DOHH2 (cell line): Measurements from ENCODE around the gene RAPGEF1.

Experiments
- EZH2phosphoT487 ChIP-seq: fragments of 200-600 bp; sonication (generic); IDR thresholded peaks from 2 replicates; pipeline ENCODE4 v1.6.1; 2017; ENCODE audit warnings: borderline replicate concordance, mild to moderate bottlenecking, antibody characterized with exemption, low read length, moderate library complexity, mixed read lengths
- TF ChIP-seq, protein P1 (sequence below): fragments of 200-600 bp; sonication (generic); IDR thresholded peaks from one replicate; pipeline ENCODE4 v1.5.1; 2014; ENCODE audit warnings: antibody characterized with exemption, mild to moderate bottlenecking, low read depth, low read length; ENCODE audit not compliant: poor library complexity, severe bottlenecking

DNA sequence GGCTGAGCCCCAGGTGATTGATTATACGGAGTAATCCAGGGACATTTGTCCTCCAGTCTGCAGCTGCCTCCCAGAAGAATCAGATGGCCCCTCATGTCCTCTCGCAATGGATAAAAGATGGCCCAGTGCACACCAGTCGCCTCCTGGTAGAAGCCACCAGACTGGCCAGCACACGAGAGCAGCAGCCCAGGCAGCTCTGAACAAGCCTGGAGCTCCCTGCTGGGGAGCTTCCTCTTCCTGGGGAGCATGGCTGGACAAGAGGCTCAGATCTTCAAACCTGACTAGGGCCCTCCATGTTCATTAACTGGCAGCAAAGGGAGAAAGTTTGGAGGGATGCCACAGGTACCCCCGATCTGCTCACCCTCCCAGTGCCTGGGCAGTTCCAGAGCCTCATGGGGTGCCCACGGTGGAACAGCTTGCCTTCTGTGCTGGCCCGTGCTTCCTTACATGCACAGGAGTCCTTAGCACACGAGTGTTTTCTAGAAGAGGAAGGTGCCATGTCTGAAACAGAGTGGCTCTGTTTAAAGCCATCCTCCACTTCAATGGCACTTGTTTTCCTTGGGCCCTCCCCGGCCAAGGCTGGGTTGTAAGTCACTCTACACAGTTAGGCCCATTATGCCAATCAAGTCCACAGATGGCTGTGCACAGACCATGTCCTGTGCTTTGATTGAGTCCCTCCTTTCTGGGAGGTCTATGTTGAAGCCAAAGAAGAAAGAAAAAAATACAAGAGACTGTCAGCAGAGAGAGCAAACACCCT, 118.9 kb downstream of the RAPGEF1 start:
- TF ChIP-seq, protein P1, sequence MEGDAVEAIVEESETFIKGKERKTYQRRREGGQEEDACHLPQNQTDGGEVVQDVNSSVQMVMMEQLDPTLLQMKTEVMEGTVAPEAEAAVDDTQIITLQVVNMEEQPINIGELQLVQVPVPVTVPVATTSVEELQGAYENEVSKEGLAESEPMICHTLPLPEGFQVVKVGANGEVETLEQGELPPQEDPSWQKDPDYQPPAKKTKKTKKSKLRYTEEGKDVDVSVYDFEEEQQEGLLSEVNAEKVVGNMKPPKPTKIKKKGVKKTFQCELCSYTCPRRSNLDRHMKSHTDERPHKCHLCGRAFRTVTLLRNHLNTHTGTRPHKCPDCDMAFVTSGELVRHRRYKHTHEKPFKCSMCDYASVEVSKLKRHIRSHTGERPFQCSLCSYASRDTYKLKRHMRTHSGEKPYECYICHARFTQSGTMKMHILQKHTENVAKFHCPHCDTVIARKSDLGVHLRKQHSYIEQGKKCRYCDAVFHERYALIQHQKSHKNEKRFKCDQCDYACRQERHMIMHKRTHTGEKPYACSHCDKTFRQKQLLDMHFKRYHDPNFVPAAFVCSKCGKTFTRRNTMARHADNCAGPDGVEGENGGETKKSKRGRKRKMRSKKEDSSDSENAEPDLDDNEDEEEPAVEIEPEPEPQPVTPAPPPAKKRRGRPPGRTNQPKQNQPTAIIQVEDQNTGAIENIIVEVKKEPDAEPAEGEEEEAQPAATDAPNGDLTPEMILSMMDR: no peak
- TF ChIP-seq EZH2phosphoT487: no peak
